D721Med (cell line): Measurements from ENCODE around the gene PTK6.

ENCODE experiments used
- DNase-seq: peaks from one replicate; pipeline ENCODE4 v3.0.0; 2011; ENCODE audit warnings: low spot score; ENCODE audit not compliant: insufficient read length
- FAIRE-seq: peaks from 2 replicates; lab custom pipeline; 2011; peaks lifted over from hg19 to GRCh38; lab: Jason Lieb, UNC
- TF ChIP-seq, protein P1 (sequence below): IDR thresholded peaks from 2 replicates; pipeline ENCODE4 v1.5.1; 2012; ENCODE audit warnings: mild to moderate bottlenecking, control low read depth; ENCODE audit not compliant: insufficient read depth; ENCODE audit errors: missing control alignments

The PTK6 gene

DNA sequence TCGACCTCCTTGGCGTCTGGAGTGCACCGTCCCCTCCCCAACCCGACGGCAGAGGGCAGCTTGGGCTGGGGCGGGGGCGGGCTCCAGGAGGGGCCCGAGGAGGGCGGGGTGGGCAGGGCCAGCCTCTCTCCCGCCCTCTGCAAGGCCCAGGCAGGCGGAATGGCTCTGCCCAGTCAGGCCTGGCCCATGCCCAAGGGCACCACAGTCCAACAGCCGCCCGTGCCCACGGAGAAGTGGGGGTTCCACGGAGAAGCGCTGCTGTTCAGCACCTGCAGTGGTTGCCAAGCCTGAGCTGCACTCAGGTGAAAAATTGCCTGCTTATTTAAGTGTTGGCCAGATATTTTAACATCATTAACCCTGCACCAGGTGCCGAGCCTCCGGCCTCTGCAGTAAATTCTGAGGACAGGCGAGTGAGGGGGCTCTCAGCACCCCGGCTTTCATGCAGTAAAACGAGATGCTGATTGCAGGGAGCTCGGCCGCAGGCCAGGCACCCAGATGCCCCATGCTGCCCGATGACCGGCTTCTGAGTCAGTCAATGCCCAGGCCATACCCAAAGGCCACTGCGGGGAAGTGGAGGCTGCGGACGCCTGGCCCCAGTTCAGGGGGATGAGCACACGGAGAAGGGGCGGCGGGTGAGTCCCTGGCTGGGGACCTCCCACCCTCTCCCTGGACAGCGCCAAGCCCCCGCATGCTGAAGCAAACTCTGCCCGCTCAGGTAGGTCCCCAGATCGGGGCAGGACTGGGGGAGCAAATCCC lies 10.7 kb upstream of the PTK6 start, which contains the start of gene SRMS:
Gene SRMS, minus strand, starts transcription at position 25 of the 756 bp plus-strand sequence. CDS start 286 bp downstream, outside the sequence.
- TF ChIP-seq, protein P1, sequence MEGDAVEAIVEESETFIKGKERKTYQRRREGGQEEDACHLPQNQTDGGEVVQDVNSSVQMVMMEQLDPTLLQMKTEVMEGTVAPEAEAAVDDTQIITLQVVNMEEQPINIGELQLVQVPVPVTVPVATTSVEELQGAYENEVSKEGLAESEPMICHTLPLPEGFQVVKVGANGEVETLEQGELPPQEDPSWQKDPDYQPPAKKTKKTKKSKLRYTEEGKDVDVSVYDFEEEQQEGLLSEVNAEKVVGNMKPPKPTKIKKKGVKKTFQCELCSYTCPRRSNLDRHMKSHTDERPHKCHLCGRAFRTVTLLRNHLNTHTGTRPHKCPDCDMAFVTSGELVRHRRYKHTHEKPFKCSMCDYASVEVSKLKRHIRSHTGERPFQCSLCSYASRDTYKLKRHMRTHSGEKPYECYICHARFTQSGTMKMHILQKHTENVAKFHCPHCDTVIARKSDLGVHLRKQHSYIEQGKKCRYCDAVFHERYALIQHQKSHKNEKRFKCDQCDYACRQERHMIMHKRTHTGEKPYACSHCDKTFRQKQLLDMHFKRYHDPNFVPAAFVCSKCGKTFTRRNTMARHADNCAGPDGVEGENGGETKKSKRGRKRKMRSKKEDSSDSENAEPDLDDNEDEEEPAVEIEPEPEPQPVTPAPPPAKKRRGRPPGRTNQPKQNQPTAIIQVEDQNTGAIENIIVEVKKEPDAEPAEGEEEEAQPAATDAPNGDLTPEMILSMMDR: no peak
- FAIRE-seq: no peak
- DNase-seq: no peak

DNA sequence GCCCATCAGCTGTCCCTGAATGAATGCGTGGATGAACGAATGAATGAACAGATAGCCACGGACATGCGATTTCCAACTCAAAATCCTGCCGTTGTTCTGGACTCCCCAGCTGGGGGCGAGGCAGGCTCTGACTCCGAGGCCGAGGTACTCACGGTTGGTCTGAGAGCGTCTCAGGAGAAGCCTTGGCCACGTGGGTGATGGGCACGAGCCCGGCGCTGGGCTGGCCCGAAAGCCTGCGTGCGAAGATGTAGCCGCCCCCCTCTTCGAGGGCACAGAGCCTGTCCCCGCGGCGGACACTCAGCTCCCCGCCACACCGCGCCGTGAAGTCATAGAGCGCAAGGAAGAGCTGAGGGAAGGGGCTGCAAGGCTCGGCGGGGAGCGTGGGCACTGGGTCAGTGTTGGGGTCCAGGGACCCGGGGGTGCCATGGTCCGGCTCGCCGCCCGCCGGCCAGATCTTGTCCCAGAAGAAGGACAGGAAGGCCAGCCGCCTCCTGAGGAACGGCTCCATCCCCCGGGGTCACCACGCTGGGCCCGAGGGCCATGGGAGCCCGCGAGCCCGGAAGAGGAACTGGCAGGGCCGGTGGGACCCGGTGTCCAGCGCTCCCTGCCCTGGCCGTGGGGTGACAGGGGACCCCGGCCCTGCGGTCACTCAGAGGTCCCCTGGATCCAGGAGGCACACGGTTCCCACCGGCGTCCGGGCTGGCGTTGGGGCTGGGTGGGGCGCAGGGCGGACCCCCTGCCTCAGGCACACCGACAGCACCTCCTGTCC lies 10.0 kb upstream of the PTK6 start:
- no peak for DNase-seq
- TF ChIP-seq, protein P1: no peak
- no peak for FAIRE-seq

- TF ChIP-seq, protein P1: no peak
Observed at GRCh38 chr20:63546256-63546955, 9.2 kb upstream of the PTK6 start.

DNA sequence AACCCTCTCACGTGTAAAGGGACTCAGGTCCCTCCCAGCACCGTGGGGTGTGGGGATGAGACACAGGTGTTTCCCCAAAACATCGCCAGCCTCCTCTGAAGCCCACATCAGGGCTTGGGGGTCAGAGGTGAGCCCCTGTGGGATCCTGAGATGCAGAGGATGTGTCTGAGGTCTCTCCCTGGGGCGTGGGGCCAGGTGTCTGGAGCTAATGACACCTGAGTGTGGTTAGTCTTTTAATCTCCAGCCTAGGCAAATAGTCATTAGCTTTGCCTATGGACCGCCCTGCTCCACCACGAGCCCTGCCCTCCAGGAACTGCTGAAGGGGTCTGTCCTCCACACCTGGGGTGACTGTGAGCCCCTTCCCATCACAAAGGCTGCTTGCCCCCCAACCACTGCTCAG lies 8.6 kb upstream of the PTK6 start:
- TF ChIP-seq, protein P1: no peak
- no peak for DNase-seq
- FAIRE-seq: no peak

More at GRCh38 chr20:63546256-63546955, 9.2 kb upstream of the PTK6 start:
- no peak for FAIRE-seq
- DNase-seq: no peak

GRCh38 chr20:63544958-63545516 lies 7.9 kb upstream of the PTK6 start:
- TF ChIP-seq, protein P1: no peak
- DNase-seq: no peak
- no peak for FAIRE-seq

- DNase-seq (no peak), FAIRE-seq (no peak)
- TF ChIP-seq, protein P1: no peak
Observed at GRCh38 chr20:63544241-63544957, 7.2 kb upstream of the PTK6 start.
